RWPE2 (cell line): Measurements from ENCODE around the gene CLK2.

Experiments
- ATAC-seq: fragments of 200-7000 bp; cut with Tn5 transposase; 3 replicates; pipeline ENCODE4 v1.9.1; 2021; ENCODE audit warnings: low read depth
- DNase-seq: peaks from one replicate; pipeline ENCODE4 v3.0.0-alpha.2; 2020; ENCODE audit warnings: low spot score
- H3K27ac ChIP-seq: fragments of 450-650 bp; 2 replicates; pipeline ENCODE4 v1.5.1; 2017; ENCODE audit warnings: mild to moderate bottlenecking; ENCODE audit not compliant: poor library complexity, severe bottlenecking
- H3K27me3 ChIP-seq: fragments of 250-450 bp; sonication (Bioruptor Pico); 2 replicates; pipeline ENCODE4 v1.5.1; 2021; ENCODE audit warnings: mild to moderate bottlenecking, moderate library complexity; ENCODE audit not compliant: insufficient read depth, poor library complexity, severe bottlenecking
- H3K36me3 ChIP-seq: fragments of 250-450 bp; sonication (Bioruptor Pico); 2 replicates; pipeline ENCODE4 v1.5.1; 2020; ENCODE audit warnings: low read depth, mild to moderate bottlenecking, moderate library complexity
- H3K4me1 ChIP-seq: fragments of 250-450 bp; sonication (Bioruptor Pico); 2 replicates; pipeline ENCODE4 v1.5.1; 2021; ENCODE audit warnings: mild to moderate bottlenecking, moderate library complexity; ENCODE audit not compliant: insufficient read depth, poor library complexity, severe bottlenecking
- H3K4me3 ChIP-seq: fragments of 250-450 bp; sonication (Bioruptor Pico); 2 replicates; pipeline ENCODE4 v1.5.1; 2021; ENCODE audit warnings: mild to moderate bottlenecking, moderate library complexity; ENCODE audit not compliant: severe bottlenecking
- H3K9me3 ChIP-seq: fragments of 250-450 bp; sonication (Bioruptor Pico); 2 replicates; pipeline ENCODE4 v1.5.1; 2021; ENCODE audit warnings: mild to moderate bottlenecking, moderate library complexity; ENCODE audit not compliant: severe bottlenecking
- TF ChIP-seq, protein P1 (sequence below): fragments of 450-650 bp; IDR thresholded peaks from one replicate; pipeline ENCODE4 v1.5.1; 2017; ENCODE audit warnings: mild to moderate bottlenecking, moderate library complexity; ENCODE audit not compliant: poor library complexity, severe bottlenecking

CLK2 gene

DNA sequence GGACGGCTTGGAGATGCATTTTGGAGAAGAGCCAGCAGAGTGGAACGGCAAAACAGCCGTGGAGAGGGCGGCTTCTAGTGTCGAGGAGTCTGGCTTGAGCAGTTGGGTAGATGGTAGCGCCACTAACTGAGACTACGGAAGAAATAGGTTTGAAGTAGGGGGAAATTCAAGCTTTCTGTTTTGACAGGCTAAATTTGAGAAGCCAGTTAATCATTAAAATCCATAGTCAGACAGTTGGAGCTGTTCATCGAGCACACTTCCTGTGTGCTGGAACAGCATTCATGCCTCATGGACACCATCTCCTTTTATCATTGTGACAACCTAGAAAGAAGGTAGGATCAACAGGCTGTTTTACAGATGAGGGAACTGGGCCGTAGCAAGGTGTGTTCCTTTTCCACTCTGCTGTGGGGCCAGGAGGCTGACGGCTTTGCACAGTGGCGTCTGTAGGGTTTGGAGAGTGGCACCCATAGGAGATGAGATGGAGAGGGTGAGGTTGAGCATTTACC lies 31.3 kb upstream of the CLK2 start:
- TF ChIP-seq, protein P1, sequence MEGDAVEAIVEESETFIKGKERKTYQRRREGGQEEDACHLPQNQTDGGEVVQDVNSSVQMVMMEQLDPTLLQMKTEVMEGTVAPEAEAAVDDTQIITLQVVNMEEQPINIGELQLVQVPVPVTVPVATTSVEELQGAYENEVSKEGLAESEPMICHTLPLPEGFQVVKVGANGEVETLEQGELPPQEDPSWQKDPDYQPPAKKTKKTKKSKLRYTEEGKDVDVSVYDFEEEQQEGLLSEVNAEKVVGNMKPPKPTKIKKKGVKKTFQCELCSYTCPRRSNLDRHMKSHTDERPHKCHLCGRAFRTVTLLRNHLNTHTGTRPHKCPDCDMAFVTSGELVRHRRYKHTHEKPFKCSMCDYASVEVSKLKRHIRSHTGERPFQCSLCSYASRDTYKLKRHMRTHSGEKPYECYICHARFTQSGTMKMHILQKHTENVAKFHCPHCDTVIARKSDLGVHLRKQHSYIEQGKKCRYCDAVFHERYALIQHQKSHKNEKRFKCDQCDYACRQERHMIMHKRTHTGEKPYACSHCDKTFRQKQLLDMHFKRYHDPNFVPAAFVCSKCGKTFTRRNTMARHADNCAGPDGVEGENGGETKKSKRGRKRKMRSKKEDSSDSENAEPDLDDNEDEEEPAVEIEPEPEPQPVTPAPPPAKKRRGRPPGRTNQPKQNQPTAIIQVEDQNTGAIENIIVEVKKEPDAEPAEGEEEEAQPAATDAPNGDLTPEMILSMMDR = no peak

DNA sequence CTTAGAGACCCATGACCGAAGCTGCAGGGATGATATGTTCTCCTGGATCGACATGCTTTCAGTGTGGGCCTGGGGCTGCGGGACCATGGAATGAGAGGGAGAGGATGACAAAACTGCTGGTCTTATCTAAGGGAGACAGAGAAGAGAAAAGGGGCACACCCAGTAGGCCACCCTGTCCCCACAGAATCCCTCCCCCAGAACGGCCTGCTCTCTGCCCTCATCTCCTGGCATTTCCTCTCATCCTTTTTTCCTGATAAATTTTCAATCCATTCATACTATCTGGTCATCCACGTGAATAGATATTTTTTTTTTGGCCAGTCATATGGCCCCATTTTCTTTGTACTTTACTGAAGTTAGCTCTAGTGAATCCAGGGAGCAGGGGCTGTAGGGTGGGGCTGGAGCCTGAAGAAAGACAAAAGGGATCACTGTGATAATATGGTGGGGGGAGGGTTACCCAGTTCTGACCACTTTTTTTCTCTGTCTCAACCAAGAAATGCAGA lies 28.1 kb upstream of the CLK2 start, which contains the start of gene PKLR:
Gene PKLR, minus strand, starts transcription at position 97 of the 500 bp plus-strand sequence. Its CDS starts 43 bp downstream, at position 54.
- no peaks in the 10 kb centered on the region for H3K4me1 ChIP-seq
- H3K9me3 ChIP-seq = no peaks in the 10 kb centered on the region
- H3K4me3 ChIP-seq = no peak within 1 kb of the TSS
- no peak within 1 kb of the TSS for H3K27ac ChIP-seq
- no peaks in the 10 kb centered on the region for H3K27me3 ChIP-seq
- TF ChIP-seq, protein P1 = no peak
- no peaks in the 10 kb centered on the region for H3K36me3 ChIP-seq
- no peak for DNase-seq
- no peak for ATAC-seq

More for the DNA sequence above, 31.3 kb upstream of the CLK2 start:
- no peak for DNase-seq
- H3K4me1 ChIP-seq = no peaks in the 10 kb centered on the region
- H3K36me3 ChIP-seq = no peaks in the 10 kb centered on the region
- H3K27ac ChIP-seq = no peak overlapping the region
- ATAC-seq = no peak
- no peaks in the 10 kb centered on the region for H3K27me3 ChIP-seq
- no peak overlapping the region for H3K4me3 ChIP-seq
- H3K9me3 ChIP-seq = no peaks in the 10 kb centered on the region

DNA sequence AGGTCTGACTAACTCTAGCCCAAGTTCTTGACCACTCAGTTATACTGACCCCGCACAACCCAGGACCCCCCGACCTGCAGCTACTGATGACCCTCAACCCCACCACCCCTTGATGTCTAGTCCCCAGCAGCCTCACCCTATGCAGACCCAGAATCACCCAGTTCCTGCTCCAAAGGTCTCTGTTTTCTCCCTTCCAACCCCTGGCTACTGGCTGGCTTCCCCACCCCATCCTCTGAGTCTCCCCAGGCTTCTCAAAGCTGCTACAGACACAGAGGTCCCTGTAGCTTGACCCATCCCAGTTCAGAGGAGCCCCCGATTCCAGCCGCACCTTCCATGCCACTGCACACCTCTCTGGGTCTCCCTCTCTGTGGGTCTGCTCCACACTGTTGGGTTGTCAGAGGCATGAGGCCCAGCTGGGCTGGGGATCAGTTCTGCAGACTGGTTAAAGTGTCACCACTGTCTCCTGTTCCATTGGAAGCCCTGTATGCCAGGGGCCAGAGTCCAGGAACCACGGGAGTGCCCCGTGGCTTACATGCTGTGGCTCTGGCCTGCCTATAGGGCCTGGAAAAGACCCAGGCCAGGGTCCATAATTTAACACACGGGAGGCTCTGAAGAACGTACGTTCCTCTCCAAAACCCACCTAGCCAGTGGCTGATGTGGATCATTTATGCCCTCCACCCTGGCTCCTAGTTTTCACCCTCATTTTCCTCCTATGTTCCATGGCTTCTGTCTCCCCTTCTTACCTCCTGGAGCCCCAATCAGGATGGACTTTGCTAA lies 27.4 kb upstream of the CLK2 start:
- Histone ChIP-seq H3K36me3 (no peaks in the 10 kb centered on the region), H3K4me1 (no peaks in the 10 kb centered on the region), H3K27ac (no peak overlapping the region), H3K4me3 (no peak overlapping the region), H3K27me3 (no peaks in the 10 kb centered on the region), H3K9me3 (no peaks in the 10 kb centered on the region)
- TF ChIP-seq, protein P1 = no peak
- ATAC-seq = no peak
- no peak for DNase-seq

DNA sequence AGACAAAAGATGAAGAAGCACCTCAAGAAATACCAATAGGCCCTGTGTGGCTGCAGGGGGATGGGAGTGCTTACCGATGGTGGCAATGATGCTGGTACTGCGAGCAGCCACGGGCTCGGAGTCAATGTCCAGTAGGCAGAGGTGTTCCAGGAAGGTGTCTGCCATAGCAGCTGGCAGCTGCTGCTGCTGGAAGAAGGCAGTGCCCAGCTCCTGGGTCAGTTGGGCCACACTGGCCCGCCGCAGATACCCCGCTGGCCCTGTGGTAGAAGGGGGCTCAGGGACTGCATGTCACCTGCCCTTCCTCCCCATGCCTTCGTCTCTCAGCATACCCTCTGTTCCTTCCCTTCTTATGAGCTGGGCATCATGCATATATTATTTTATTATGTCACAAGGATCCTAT lies 26.7 kb upstream of the CLK2 start:
- ATAC-seq (no peak), DNase-seq (no peak)
- Histone ChIP-seq H3K36me3 (no peaks in the 10 kb centered on the region), H3K27ac (no peak overlapping the region), H3K4me3 (no peak overlapping the region), H3K9me3 (no peaks in the 10 kb centered on the region), H3K27me3 (peaks cover under 1% of the 10 kb centered on the region), H3K4me1 (no peaks in the 10 kb centered on the region)
- TF ChIP-seq, protein P1 = no peak

DNA sequence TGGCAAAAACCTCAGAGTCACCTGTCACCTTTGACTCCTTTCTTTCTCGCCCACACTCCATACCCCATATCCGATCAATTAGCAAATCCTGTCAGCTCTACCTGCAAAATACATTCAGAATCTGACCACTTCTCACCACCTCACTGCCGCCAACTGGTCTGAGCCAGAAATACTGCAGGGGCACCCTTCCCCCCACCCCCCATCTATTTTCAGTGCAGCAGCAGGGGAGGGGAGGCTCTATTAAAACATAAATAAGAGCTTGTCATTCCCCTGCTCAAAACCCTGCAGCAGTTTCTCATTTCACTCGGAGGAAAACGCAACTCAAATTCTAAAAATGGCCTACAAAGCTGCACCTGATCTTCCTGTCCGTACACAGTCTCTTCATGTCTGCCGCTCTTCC lies 24.1 kb upstream of the CLK2 start:
- ATAC-seq (no peak), DNase-seq (no peak)
- Histone ChIP-seq H3K36me3 (no peaks in the 10 kb centered on the region), H3K27ac (no peak overlapping the region), H3K4me1 (no peaks in the 10 kb centered on the region), H3K4me3 (no peak overlapping the region), H3K27me3 (peaks cover 7% of the 10 kb centered on the region), H3K9me3 (no peaks in the 10 kb centered on the region)
- TF ChIP-seq, protein P1 = no peak
